Activated T-helper 1 cell treated with anti-CD3 and anti-CD28 coated beads, Interleukin-12 subunit alpha, Interleukin-12 subunit beta, Interleukin-2, Interleukin-4 antibody, amounts not matched to agents 30 ng/mL and 10 ng/mL and 1 ng/mL, durations not matched to agents 14 hours and 24 hours and 36 hours (primary cell): ENCODE data around the gene PLEKHM2. TPM values are rescaled to one million over a fixed set of nuclear protein-coding genes. Genes with fewer than 3 reads are reported as not detected.

Experiments used
- DNase-seq: peaks from one replicate; pipeline ENCODE4 v3.0.0; 2021; ENCODE audit warnings: low spot score
- H3K27ac Mint-ChIP-seq: one replicate; pipeline ENCODE4 v1.8.0; 2021; ENCODE audit warnings: mild to moderate bottlenecking, mixed read lengths
- H3K27me3 Mint-ChIP-seq: one replicate; pipeline ENCODE4 v1.8.0; 2022; ENCODE audit warnings: mild to moderate bottlenecking, moderate library complexity, mixed read lengths; ENCODE audit not compliant: insufficient read depth
- H3K36me3 Mint-ChIP-seq: one replicate; pipeline ENCODE4 v1.8.0; 2021; ENCODE audit warnings: low read depth, mixed read lengths
- H3K4me1 Mint-ChIP-seq: one replicate; pipeline ENCODE4 v1.8.0; 2021; ENCODE audit warnings: low read depth, mixed read lengths
- H3K4me3 Mint-ChIP-seq: one replicate; pipeline ENCODE4 v1.8.0; 2021; ENCODE audit warnings: mild to moderate bottlenecking, moderate library complexity, mixed read lengths
- H3K9me3 Mint-ChIP-seq: one replicate; pipeline ENCODE4 v1.8.0; 2021; ENCODE audit warnings: mixed read lengths
- intact Hi-C: fragments of 100-400 bp; cut with micrococcal nuclease; formaldehyde crosslinking; loops from one replicate; pipeline ENCODE4 v1.15.1; 2024
- total RNA-seq: library from RNA; stranded (reverse); gene quantifications from 2 replicates; pipeline ENCODE4 v1.2.3, GENCODE V29; 2022

PLEKHM2 gene
- total RNA-seq, 1 donor from 2014 or later = 66.2 TPM

- intact Hi-C loops = no loop called here
- Mint-ChIP-seq H3K4me3 (peak within 1 kb of the TSS; percentile 40), H3K9me3 (no peaks in the 10 kb centered on the region), H3K27me3 (peaks cover 47% of the 10 kb centered on the region), H3K4me1 (peaks cover 5% of the 10 kb centered on the region), H3K27ac (no peak within 1 kb of the TSS), H3K36me3 (no peaks in the 10 kb centered on the region)
- no peak for DNase-seq
These were observed 74.3 kb downstream of the PLEKHM2 start, which contains the start of gene FBLIM1 for GRCh38 chr1:15758343-15758931. TSS of gene FBLIM1 (plus strand) at chr1:15758795. CDS start at chr1:15764984, 6,189 bp downstream.

GRCh38 chr1:15758953-15759661, 75.0 kb downstream of the PLEKHM2 start:
- peaks cover 49% of the 10 kb centered on the region for H3K27me3 Mint-ChIP-seq
- H3K36me3 Mint-ChIP-seq = no peaks in the 10 kb centered on the region
- no peak overlapping the region for H3K4me3 Mint-ChIP-seq
- no peaks in the 10 kb centered on the region for H3K9me3 Mint-ChIP-seq
- H3K4me1 Mint-ChIP-seq = peaks cover 5% of the 10 kb centered on the region
- H3K27ac Mint-ChIP-seq = no peak overlapping the region
- intact Hi-C loops = no loop called here
- no peak for DNase-seq

GRCh38 chr1:15760520-15761211, 76.5 kb downstream of the PLEKHM2 start:
- Mint-ChIP-seq H3K4me1 (peaks cover 5% of the 10 kb centered on the region), H3K4me3 (no peak overlapping the region), H3K9me3 (no peaks in the 10 kb centered on the region), H3K27ac (no peak overlapping the region), H3K27me3 (peaks cover 46% of the 10 kb centered on the region), H3K36me3 (no peaks in the 10 kb centered on the region)
- intact Hi-C loops = no loop called here
- DNase-seq = no peak

GRCh38 chr1:15761366-15762128, 77.4 kb downstream of the PLEKHM2 start:
- intact Hi-C loops = no loop called here
- no peaks in the 10 kb centered on the region for H3K9me3 Mint-ChIP-seq

GRCh38 chr1:15762546-15762945, 78.4 kb downstream of the PLEKHM2 start:
- no peak overlapping the region for H3K27ac Mint-ChIP-seq
- peaks cover 32% of the 10 kb centered on the region for H3K27me3 Mint-ChIP-seq
- DNase-seq = no peak
- no peak overlapping the region for H3K4me3 Mint-ChIP-seq
- intact Hi-C loops = no loop called here
- H3K4me1 Mint-ChIP-seq = no peaks in the 10 kb centered on the region
- H3K36me3 Mint-ChIP-seq = no peaks in the 10 kb centered on the region
- no peaks in the 10 kb centered on the region for H3K9me3 Mint-ChIP-seq

More at GRCh38 chr1:15761366-15762128, 77.4 kb downstream of the PLEKHM2 start:
- H3K36me3 Mint-ChIP-seq = no peaks in the 10 kb centered on the region
- DNase-seq = no peak
- H3K4me3 Mint-ChIP-seq = no peak overlapping the region
- H3K27ac Mint-ChIP-seq = no peak overlapping the region
- H3K4me1 Mint-ChIP-seq = no peaks in the 10 kb centered on the region
- peaks cover 40% of the 10 kb centered on the region for H3K27me3 Mint-ChIP-seq

- Mint-ChIP-seq H3K4me1 (no peaks in the 10 kb centered on the region), H3K36me3 (no peaks in the 10 kb centered on the region), H3K4me3 (no peak overlapping the region), H3K27me3 (peaks cover 27% of the 10 kb centered on the region), H3K27ac (no peak overlapping the region), H3K9me3 (no peaks in the 10 kb centered on the region)
- intact Hi-C loops = no loop called here
- DNase-seq = no peak
These were observed 80.2 kb downstream of the PLEKHM2 start for GRCh38 chr1:15764269-15764764.

GRCh38 chr1:15764890-15765289, 80.8 kb downstream of the PLEKHM2 start:
- peaks cover 22% of the 10 kb centered on the region for H3K27me3 Mint-ChIP-seq
- H3K4me3 Mint-ChIP-seq = no peak overlapping the region
- no peak for DNase-seq
- no peaks in the 10 kb centered on the region for H3K9me3 Mint-ChIP-seq
- intact Hi-C loops = no loop called here
- no peaks in the 10 kb centered on the region for H3K4me1 Mint-ChIP-seq
- H3K27ac Mint-ChIP-seq = no peak overlapping the region
- H3K36me3 Mint-ChIP-seq = no peaks in the 10 kb centered on the region

- intact Hi-C loops = no loop called here
- no peak for DNase-seq
These were observed 81.5 kb downstream of the PLEKHM2 start for GRCh38 chr1:15765495-15766194.

GRCh38 chr1:15767941-15768340, 83.8 kb downstream of the PLEKHM2 start:
- no peak overlapping the region for H3K27ac Mint-ChIP-seq
- H3K36me3 Mint-ChIP-seq = no peaks in the 10 kb centered on the region
- H3K9me3 Mint-ChIP-seq = no peaks in the 10 kb centered on the region
- H3K4me3 Mint-ChIP-seq = no peak overlapping the region
- H3K27me3 Mint-ChIP-seq = peaks cover 5% of the 10 kb centered on the region
- intact Hi-C loops = no loop called here
- H3K4me1 Mint-ChIP-seq = no peaks in the 10 kb centered on the region
- DNase-seq = no peak

More at GRCh38 chr1:15765495-15766194, 81.5 kb downstream of the PLEKHM2 start:
- H3K4me1 Mint-ChIP-seq = no peaks in the 10 kb centered on the region
- H3K27me3 Mint-ChIP-seq = peaks cover 15% of the 10 kb centered on the region
- no peaks in the 10 kb centered on the region for H3K9me3 Mint-ChIP-seq
- no peak overlapping the region for H3K27ac Mint-ChIP-seq
- no peak overlapping the region for H3K4me3 Mint-ChIP-seq
- no peaks in the 10 kb centered on the region for H3K36me3 Mint-ChIP-seq

GRCh38 chr1:15768388-15768787, 84.3 kb downstream of the PLEKHM2 start:
- intact Hi-C loops = no loop called here
- no peaks in the 10 kb centered on the region for H3K36me3 Mint-ChIP-seq
- H3K4me3 Mint-ChIP-seq = no peak overlapping the region
- H3K9me3 Mint-ChIP-seq = no peaks in the 10 kb centered on the region
- no peak overlapping the region for H3K27ac Mint-ChIP-seq
- H3K4me1 Mint-ChIP-seq = no peaks in the 10 kb centered on the region
- peaks cover 5% of the 10 kb centered on the region for H3K27me3 Mint-ChIP-seq
- no peak for DNase-seq

- intact Hi-C loops = no loop called here
- Mint-ChIP-seq H3K27ac (no peak overlapping the region), H3K4me3 (no peak overlapping the region), H3K27me3 (peaks cover under 1% of the 10 kb centered on the region), H3K9me3 (no peaks in the 10 kb centered on the region), H3K36me3 (no peaks in the 10 kb centered on the region), H3K4me1 (no peaks in the 10 kb centered on the region)
- no peak for DNase-seq
These were observed 86.3 kb downstream of the PLEKHM2 start for GRCh38 chr1:15770313-15770962.
